GM23338 (cell line): ENCODE results near the gene SENP8. TPM values are rescaled to one million over a fixed set of nuclear protein-coding genes. Genes with fewer than 3 reads are reported as not detected.

Experiments
- ATAC-seq: fragments of 200-7000 bp; cut with Tn5 transposase; 3 replicates; pipeline ENCODE4 v1.9.1; 2020
- DNase-seq: peaks from one replicate; pipeline ENCODE4 v3.0.0-alpha.2; 2015; ENCODE audit warnings: low spot score
- H2AFZ ChIP-seq: fragments of 200-600 bp; sonication (generic); 2 replicates; pipeline ENCODE4 v1.8.0; 2016; ENCODE audit warnings: antibody characterized with exemption, mild to moderate bottlenecking, moderate library complexity
- H3F3A ChIP-seq: fragments of 200-600 bp; sonication (generic); replicated peaks from 2 replicates; pipeline ENCODE4 v1.8.0; 2017; ENCODE audit warnings: antibody characterized with exemption, mixed run types, low read depth
- H3K27ac ChIP-seq: fragments of 200-600 bp; sonication (generic); 2 replicates; pipeline ENCODE4 v1.6.1; 2016; ENCODE audit warnings: low read depth
- H3K27me3 ChIP-seq: fragments of 200-600 bp; sonication (generic); 2 replicates; pipeline ENCODE4 v1.8.0; 2016; ENCODE audit warnings: mild to moderate bottlenecking, mixed run types, moderate library complexity; ENCODE audit not compliant: insufficient read depth
- H3K36me3 ChIP-seq: fragments of 200-600 bp; sonication (generic); 2 replicates; pipeline ENCODE4 v1.8.0; 2016; ENCODE audit warnings: mild to moderate bottlenecking; ENCODE audit not compliant: insufficient read depth
- H3K4me1 ChIP-seq: fragments of 200-600 bp; sonication (generic); 2 replicates; pipeline ENCODE4 v1.8.0; 2016; ENCODE audit warnings: mild to moderate bottlenecking, moderate library complexity; ENCODE audit not compliant: insufficient read depth
- H3K4me2 ChIP-seq: fragments of 200-600 bp; sonication (generic); 2 replicates; pipeline ENCODE4 v1.7.1; 2017; ENCODE audit warnings: mixed run types
- H3K4me3 ChIP-seq: fragments of 200-600 bp; sonication (generic); 2 replicates; pipeline ENCODE4 v1.6.1; 2016; ENCODE audit warnings: mixed run types
- H3K79me2 ChIP-seq: fragments of 200-600 bp; sonication (generic); replicated peaks from 2 replicates; pipeline ENCODE4 v1.8.0; 2017; ENCODE audit warnings: mild to moderate bottlenecking; ENCODE audit not compliant: insufficient read depth
- H3K9me2 ChIP-seq: fragments of 200-600 bp; sonication (generic); 2 replicates; pipeline ENCODE4 v1.8.0; 2017; ENCODE audit not compliant: insufficient read depth
- H4K20me1 ChIP-seq: fragments of 200-600 bp; sonication (generic); replicated peaks from 2 replicates; pipeline ENCODE4 v1.8.0; 2017; ENCODE audit warnings: mild to moderate bottlenecking; ENCODE audit not compliant: insufficient read depth
- H3K27ac Mint-ChIP-seq: 2 replicates; pipeline ENCODE4 v1.8.0; 2020; ENCODE audit warnings: inconsistent platforms, mild to moderate bottlenecking, moderate library complexity, mixed read lengths
- H3K27me3 Mint-ChIP-seq: 3 replicates; pipeline ENCODE4 v1.8.0; 2022; ENCODE audit warnings: low read depth, mild to moderate bottlenecking, moderate library complexity, mixed read lengths, inconsistent platforms; ENCODE audit not compliant: insufficient read depth, poor library complexity
- H3K36me3 Mint-ChIP-seq: 3 replicates; pipeline ENCODE4 v1.8.0; 2021; ENCODE audit warnings: low read depth, mild to moderate bottlenecking, inconsistent platforms, moderate library complexity, mixed read lengths
- H3K4me1 Mint-ChIP-seq: 3 replicates; pipeline ENCODE4 v1.8.0; 2020; ENCODE audit warnings: mild to moderate bottlenecking, inconsistent platforms, mixed read lengths
- H3K4me3 Mint-ChIP-seq: 3 replicates; pipeline ENCODE4 v1.8.0; 2021; ENCODE audit warnings: moderate library complexity, mild to moderate bottlenecking, inconsistent platforms, mixed read lengths
- H3K9me3 Mint-ChIP-seq: 3 replicates; pipeline ENCODE4 v1.8.0; 2020; ENCODE audit warnings: moderate library complexity, mild to moderate bottlenecking, inconsistent platforms, mixed read lengths
- CTCF ChIP-seq, 2 experiments: fragments of 200-600 bp in 1 of 2; sonication (generic) in 1 of 2; conservative IDR thresholded peaks; 2 replicates each; pipeline versions ENCODE4 v1.5.1 to v1.6.1; 2016 to 2017; ENCODE audit warnings: antibody characterized with exemption in 2 of 2, low read depth in 2 of 2, mild to moderate bottlenecking in 2 of 2, moderate library complexity in 1 of 2
- POLR2AphosphoS5 ChIP-seq: IDR thresholded peaks from 2 replicates; pipeline ENCODE4 v1.6.1; 2016; ENCODE audit warnings: antibody characterized with exemption, low read depth
- REST ChIP-seq: IDR thresholded peaks from one replicate; pipeline ENCODE4 v1.6.1; 2018; ENCODE audit warnings: antibody characterized with exemption; ENCODE audit not compliant: unreplicated experiment
- ZNF331 ChIP-seq: fragments of 250-450 bp; sonication (Bioruptor Pico); IDR thresholded peaks from 2 replicates; pipeline ENCODE4 v1.5.0; 2020; ENCODE audit warnings: low read depth, mild to moderate bottlenecking, moderate library complexity
- ZNF462 ChIP-seq: fragments of 250-450 bp; sonication (Bioruptor Pico); IDR thresholded peaks from 2 replicates; pipeline ENCODE4 v1.5.0; 2020; ENCODE audit warnings: mild to moderate bottlenecking, moderate library complexity
- polyA plus RNA-seq: library from polyadenylated mRNA; unstranded; fragments of >200 nt; fragmentation: Nextera tagmentation; extraction: Ambion mirVana; gene quantifications from 2 replicates; pipeline ENCODE4 v1.2.1, GENCODE V29; 2016
- total RNA-seq: library from RNA; depleted of rRNA; stranded (reverse); fragments of >200 nt; shearing (Covaris generic); gene quantifications from 2 replicates; pipeline ENCODE4 v1.2.3, GENCODE V29; 2014

Gene SENP8
- total and polyA plus RNA-seq, 2 experiments from 2014 or later: 3.1 to 7.7 TPM

- peaks cover 27% of the 10 kb centered on the region for H3K4me1 Mint-ChIP-seq
- Histone ChIP-seq H3K9me2 (no peaks in the 10 kb centered on the region), H3K4me2 (no peak overlapping the region), H3K79me2 (no peaks in the 10 kb centered on the region), H3K4me3 (no peak overlapping the region), H3F3A (0 out of 2 replicates have a peak, but pooled peaks cover 7% of the 10 kb centered on the region), H3K36me3 (no peaks in the 10 kb centered on the region), H3K27ac (no peak overlapping the region), H4K20me1 (no peaks in the 10 kb centered on the region), H2AFZ (no peak overlapping the region), H3K27me3 (peaks cover 17% of the 10 kb centered on the region; the same call in 1 of the 2 replicates), H3K4me1 (peaks cover 4% of the 10 kb centered on the region)
- no peak for ATAC-seq
- no peaks in the 10 kb centered on the region; the same call in 2 of the 3 replicates for H3K9me3 Mint-ChIP-seq
- H3K27ac Mint-ChIP-seq: no peak overlapping the region
- TF ChIP-seq CTCF (conservative IDR thresholded peaks at IDR 0.05; ENCODE audit: low read depth in 2 of 2) (peak in 1 of 2 experiments; percentile 19; a peak in 1 of 4 replicates), POLR2AphosphoS5 (no peak)
- H3K4me3 Mint-ChIP-seq: no peak overlapping the region
- peaks cover 15% of the 10 kb centered on the region for H3K27me3 Mint-ChIP-seq
- DNase-seq: peak; percentile 28
- H3K36me3 Mint-ChIP-seq: no peaks in the 10 kb centered on the region
These were observed 61.9 kb downstream of the SENP8 start for GRCh38 chr15:72179950-72180581.

- Histone ChIP-seq H3K4me1 (peaks cover 4% of the 10 kb centered on the region), H3K27me3 (peaks cover 17% of the 10 kb centered on the region; the same call in 1 of the 2 replicates), H4K20me1 (no peaks in the 10 kb centered on the region), H3K27ac (no peak overlapping the region), H3F3A (0 out of 2 replicates have a peak, but pooled peaks cover 7% of the 10 kb centered on the region), H3K36me3 (no peaks in the 10 kb centered on the region), H3K9me2 (no peaks in the 10 kb centered on the region), H3K79me2 (no peaks in the 10 kb centered on the region), H3K4me2 (no peak overlapping the region), H3K4me3 (no peak overlapping the region), H2AFZ (no peak overlapping the region)
- peaks cover 17% of the 10 kb centered on the region for H3K27me3 Mint-ChIP-seq
- H3K36me3 Mint-ChIP-seq: no peaks in the 10 kb centered on the region
- H3K4me1 Mint-ChIP-seq: peaks cover 21% of the 10 kb centered on the region
- no peak for DNase-seq
- H3K27ac Mint-ChIP-seq: no peak overlapping the region
- H3K9me3 Mint-ChIP-seq: no peaks in the 10 kb centered on the region; the same call in 2 of the 3 replicates
- no peak for TF ChIP-seq ZNF462 (CRISPR knock-in tag)
- no peak for TF ChIP-seq ZNF331 (CRISPR knock-in tag)
- TF ChIP-seq REST: no peak
- TF ChIP-seq POLR2AphosphoS5: no peak
- ATAC-seq: no peak
- H3K4me3 Mint-ChIP-seq: no peak overlapping the region
These were observed 62.6 kb downstream of the SENP8 start for GRCh38 chr15:72180761-72181324.
